ENCODE measurements around the gene SH3BP5. TPM values are rescaled to one million over a fixed set of nuclear protein-coding genes. Genes with fewer than 3 reads are reported as not detected.
"Not testable (repeated sequence)": the region's sequence is repeated elsewhere in the genome, so short reads cannot be mapped to it uniquely, and the experiment has no call there.

SH3BP5 gene
- total RNA-seq, 2 donors from 2014 or later: 13.3 to 71.6 TPM

DNA sequence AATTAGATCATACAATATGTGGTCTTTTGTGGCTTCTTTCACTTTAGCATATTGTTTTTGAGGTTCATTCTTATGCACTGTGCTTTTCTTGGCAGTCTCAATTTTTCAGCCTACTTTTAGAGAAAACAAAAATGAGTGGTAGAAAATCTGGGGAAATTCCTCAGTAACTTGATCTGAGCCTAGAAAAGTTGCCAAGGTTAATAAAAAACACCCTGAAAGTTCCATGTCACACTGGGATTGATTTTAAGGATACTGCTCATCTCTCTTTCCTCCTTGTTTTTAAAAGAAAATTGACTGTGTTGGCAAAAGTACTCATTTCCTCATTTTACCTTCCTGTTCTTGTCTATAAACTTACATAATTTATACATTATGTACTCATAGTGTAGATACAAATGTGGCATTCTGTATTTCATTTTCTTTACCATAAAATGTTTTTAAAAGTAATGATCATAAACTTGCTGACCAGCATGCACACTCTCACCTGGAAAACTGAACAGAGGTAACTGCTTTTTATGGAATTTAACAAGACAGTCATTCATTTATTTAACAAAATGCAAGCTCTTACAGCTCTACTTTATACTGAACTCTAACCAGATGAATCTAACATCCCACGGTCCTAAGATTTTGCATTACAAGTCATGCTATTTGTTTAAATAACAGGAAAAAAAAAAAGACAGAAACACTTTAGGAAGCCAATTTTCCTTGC lies 28.6 kb upstream of the SH3BP5 start:
- Histone ChIP-seq H3K9me3 (no peaks in the 10 kb centered on the region), H3K4me1 (replicated peaks) (no peaks in the 10 kb centered on the region), H3K27ac (no peak overlapping the region), H3K27me3 (replicated peaks; ENCODE audit: insufficient read depth) (no peaks in the 10 kb centered on the region), H3K36me3 (no peaks in the 10 kb centered on the region), H3K4me3 (no peak overlapping the region)
- TF ChIP-seq, protein P1, sequence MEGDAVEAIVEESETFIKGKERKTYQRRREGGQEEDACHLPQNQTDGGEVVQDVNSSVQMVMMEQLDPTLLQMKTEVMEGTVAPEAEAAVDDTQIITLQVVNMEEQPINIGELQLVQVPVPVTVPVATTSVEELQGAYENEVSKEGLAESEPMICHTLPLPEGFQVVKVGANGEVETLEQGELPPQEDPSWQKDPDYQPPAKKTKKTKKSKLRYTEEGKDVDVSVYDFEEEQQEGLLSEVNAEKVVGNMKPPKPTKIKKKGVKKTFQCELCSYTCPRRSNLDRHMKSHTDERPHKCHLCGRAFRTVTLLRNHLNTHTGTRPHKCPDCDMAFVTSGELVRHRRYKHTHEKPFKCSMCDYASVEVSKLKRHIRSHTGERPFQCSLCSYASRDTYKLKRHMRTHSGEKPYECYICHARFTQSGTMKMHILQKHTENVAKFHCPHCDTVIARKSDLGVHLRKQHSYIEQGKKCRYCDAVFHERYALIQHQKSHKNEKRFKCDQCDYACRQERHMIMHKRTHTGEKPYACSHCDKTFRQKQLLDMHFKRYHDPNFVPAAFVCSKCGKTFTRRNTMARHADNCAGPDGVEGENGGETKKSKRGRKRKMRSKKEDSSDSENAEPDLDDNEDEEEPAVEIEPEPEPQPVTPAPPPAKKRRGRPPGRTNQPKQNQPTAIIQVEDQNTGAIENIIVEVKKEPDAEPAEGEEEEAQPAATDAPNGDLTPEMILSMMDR (IDR thresholded peaks at IDR 0.05): no peak
- TF ChIP-seq POLR2A (IDR thresholded peaks at IDR 0.05) (no peak), POLR2AphosphoS5 (IDR thresholded peaks at IDR 0.05) (no peak)
- 29% methylated on average over 1 of the region's 1 CpG for WGBS
- DNase-seq (ENCODE audit: low spot score): no peak
- intact Hi-C loops (cut with DNase I): no loop called here

- 89% methylated on average over 6 of the region's 6 CpGs for WGBS
- TF ChIP-seq POLR2A (IDR thresholded peaks at IDR 0.05) (no peak), POLR2AphosphoS5 (IDR thresholded peaks at IDR 0.05) (no peak)
- no peaks in the 10 kb centered on the region for H3K4me1 ChIP-seq (replicated peaks)
- no peaks in the 10 kb centered on the region for H3K9me3 ChIP-seq
- no peaks in the 10 kb centered on the region for H3K27me3 ChIP-seq (replicated peaks; ENCODE audit: insufficient read depth)
- H3K27ac ChIP-seq: no peak overlapping the region
- intact Hi-C loops (cut with DNase I): no loop called here
- no peak overlapping the region for H3K4me3 ChIP-seq
- no peaks in the 10 kb centered on the region for H3K36me3 ChIP-seq
- no peak for DNase-seq (ENCODE audit: low spot score)
These were observed 27.5 kb upstream of the SH3BP5 start for GRCh38 chr3:15359677-15360397.

- WGBS: 47% methylated on average over 5 of the region's 5 CpGs
- H3K4me3 ChIP-seq; H3K27ac ChIP-seq; H3K9me3 ChIP-seq; H3K4me1 ChIP-seq (replicated peaks); H3K36me3 ChIP-seq; DNase-seq (ENCODE audit: low spot score); H3K27me3 ChIP-seq (replicated peaks; ENCODE audit: insufficient read depth); intact Hi-C loops (cut with DNase I): not testable (repeated sequence)
These were observed 24.3 kb upstream of the SH3BP5 start for GRCh38 chr3:15356651-15357061.

DNA sequence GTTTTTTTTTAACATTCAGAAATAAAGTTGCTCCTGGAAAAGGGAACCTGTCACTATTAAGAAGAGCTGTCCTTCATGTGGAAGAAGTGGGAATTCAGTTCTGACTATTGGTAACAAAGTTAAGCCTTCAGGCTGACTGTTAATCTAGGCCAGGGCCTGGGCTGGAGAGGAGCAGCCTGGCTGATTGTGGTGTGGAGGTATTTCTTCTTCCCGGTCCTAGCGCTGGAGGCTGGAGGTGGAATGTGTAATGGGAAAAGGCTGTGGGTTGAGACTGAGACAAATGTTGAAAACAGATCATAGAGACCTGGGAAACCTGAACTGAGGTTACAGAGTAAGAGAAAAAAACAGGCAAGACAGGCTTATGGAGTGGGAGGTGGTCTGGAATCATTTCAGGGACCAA lies 23.8 kb upstream of the SH3BP5 start:
- H3K4me3 ChIP-seq: no peak overlapping the region
- H3K4me1 ChIP-seq (replicated peaks): no peaks in the 10 kb centered on the region
- WGBS: 42% methylated on average over 2 of the region's 2 CpGs
- H3K27me3 ChIP-seq (replicated peaks; ENCODE audit: insufficient read depth): no peaks in the 10 kb centered on the region
- intact Hi-C loops (cut with DNase I): no loop called here
- H3K9me3 ChIP-seq: no peaks in the 10 kb centered on the region
- no peak overlapping the region for H3K27ac ChIP-seq
- TF ChIP-seq, protein P1 (IDR thresholded peaks at IDR 0.05): no peak
- TF ChIP-seq POLR2AphosphoS5 (IDR thresholded peaks at IDR 0.05) (no peak), POLR2A (IDR thresholded peaks at IDR 0.05) (no peak)
- DNase-seq (ENCODE audit: low spot score): no peak
- H3K36me3 ChIP-seq: no peaks in the 10 kb centered on the region

DNA sequence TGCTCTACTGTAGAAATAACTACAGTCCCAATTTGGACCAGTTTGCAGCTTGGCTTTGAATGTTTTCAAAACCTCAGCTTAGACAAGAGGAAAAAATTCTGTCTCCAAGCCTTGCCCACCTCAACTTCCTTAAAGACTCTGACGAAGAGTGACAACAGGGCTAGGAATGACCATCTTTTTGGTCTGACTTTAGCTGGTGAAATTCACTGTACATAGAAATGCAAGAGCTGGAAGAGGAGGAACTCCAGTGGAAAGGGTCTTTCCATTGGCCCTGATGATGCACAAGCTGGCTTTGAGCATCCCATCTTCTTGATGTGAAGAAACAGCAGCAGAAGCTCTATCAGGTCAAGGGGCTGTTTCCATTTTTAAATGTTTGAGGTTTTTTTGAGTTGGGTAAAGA lies 22.7 kb upstream of the SH3BP5 start:
- no peaks in the 10 kb centered on the region for H3K9me3 ChIP-seq
- no peaks in the 10 kb centered on the region for H3K27me3 ChIP-seq (replicated peaks; ENCODE audit: insufficient read depth)
- DNase-seq (ENCODE audit: low spot score): no peak
- WGBS: 90% methylated on average over 1 of the region's 1 CpG
- no peaks in the 10 kb centered on the region for H3K4me1 ChIP-seq (replicated peaks)
- intact Hi-C loops (cut with DNase I): no loop called here
- H3K36me3 ChIP-seq: no peaks in the 10 kb centered on the region
- no peak overlapping the region for H3K4me3 ChIP-seq
- TF ChIP-seq POLR2AphosphoS5 (IDR thresholded peaks at IDR 0.05) (no peak), POLR2A (IDR thresholded peaks at IDR 0.05) (no peak)
- TF ChIP-seq, protein P1 (IDR thresholded peaks at IDR 0.05): no peak
- no peak overlapping the region for H3K27ac ChIP-seq

DNA sequence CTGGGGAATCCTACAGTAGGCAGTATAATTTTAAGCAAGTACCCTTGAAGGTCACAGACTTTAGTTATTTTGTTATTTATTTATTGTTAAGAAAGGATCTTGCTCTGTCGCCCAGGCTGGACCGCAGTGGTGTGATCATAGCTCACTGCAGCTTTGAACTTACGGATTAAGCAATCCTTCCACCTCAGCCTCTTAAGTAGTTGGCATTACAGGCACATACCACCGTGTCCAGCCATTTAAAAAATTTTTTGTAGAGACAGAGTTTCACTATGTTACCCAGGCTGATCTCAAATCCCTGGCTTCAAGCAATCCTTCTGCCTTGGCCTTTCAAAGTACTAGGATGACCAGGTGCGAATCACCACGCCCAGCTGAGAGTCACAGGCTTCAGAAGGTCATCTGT lies 22.1 kb upstream of the SH3BP5 start:
- Histone ChIP-seq H3K27ac (no peak overlapping the region), H3K36me3 (no peaks in the 10 kb centered on the region), H3K4me3 (no peak overlapping the region), H3K9me3 (no peaks in the 10 kb centered on the region), H3K27me3 (replicated peaks; ENCODE audit: insufficient read depth) (no peaks in the 10 kb centered on the region), H3K4me1 (replicated peaks) (no peaks in the 10 kb centered on the region)
- no peak for DNase-seq (ENCODE audit: low spot score)
- 83% methylated on average over 6 of the region's 6 CpGs for WGBS
- intact Hi-C loops (cut with DNase I): no loop called here
- TF ChIP-seq POLR2A (IDR thresholded peaks at IDR 0.05): no peak
- TF ChIP-seq, protein P1 (IDR thresholded peaks at IDR 0.05): no peak
- no peak for TF ChIP-seq POLR2AphosphoS5 (IDR thresholded peaks at IDR 0.05)
